Measurements from ENCODE around the gene SPRN.
"Not testable (repeated sequence)": the region's sequence is repeated elsewhere in the genome, so short reads cannot be mapped to it uniquely, and the experiment has no call there.

SPRN gene

GRCh38 chr10:133386951-133387350 is 37.5 kb downstream of the SPRN start:
- DNase-seq (ENCODE audit: low spot score): not testable (repeated sequence)

- DNase-seq (ENCODE audit: low spot score): no peak
These were observed 39.2 kb downstream of the SPRN start for GRCh38 chr10:133385214-133385613.

- DNase-seq (ENCODE audit: low spot score): no peak
These were observed 40.4 kb downstream of the SPRN start for GRCh38 chr10:133384071-133384470.

- no peak for DNase-seq (ENCODE audit: low spot score)
These were observed 40.9 kb downstream of the SPRN start for GRCh38 chr10:133383551-133383950.

GRCh38 chr10:133381036-133381435 is 43.4 kb downstream of the SPRN start:
- no peak for DNase-seq (ENCODE audit: low spot score)

- no peak for DNase-seq (ENCODE audit: low spot score)
These were observed 44.4 kb downstream of the SPRN start for GRCh38 chr10:133379801-133380666.

GRCh38 chr10:133379152-133379800 is 45.1 kb downstream of the SPRN start, which contains the start of gene PAOX:
Gene PAOX (plus strand): TSS chr10:133379262. CDS start chr10:133379317, 55 bp downstream.
- peak; percentile 81 for DNase-seq (ENCODE audit: low spot score)

- peak; percentile 81 for DNase-seq (ENCODE audit: low spot score)
These were observed 46.0 kb downstream of the SPRN start for GRCh38 chr10:133378251-133379096.

- no peak for DNase-seq (ENCODE audit: low spot score)
These were observed 46.6 kb downstream of the SPRN start for GRCh38 chr10:133377818-133378250.

- DNase-seq (ENCODE audit: low spot score): no peak
These were observed 47.2 kb downstream of the SPRN start for GRCh38 chr10:133377025-133377817.

GRCh38 chr10:133376183-133376582 is 48.2 kb downstream of the SPRN start:
- DNase-seq (ENCODE audit: low spot score): not testable (repeated sequence)

GRCh38 chr10:133375357-133376115 is 48.9 kb downstream of the SPRN start:
- DNase-seq (ENCODE audit: low spot score): no peak

- DNase-seq (ENCODE audit: low spot score): peak; percentile 96
These were observed 51.0 kb downstream of the SPRN start, which contains the start of gene ECHS1 for GRCh38 chr10:133373174-133374090. Gene ECHS1 (minus strand): TSS chr10:133373354. CDS start chr10:133373333, 21 bp downstream.

GRCh38 chr10:133372507-133372906 is 51.9 kb downstream of the SPRN start:
- DNase-seq (ENCODE audit: low spot score): no peak

Data from ecto neural progenitor cell (in vitro differentiated cells).